Naive thymus-derived CD4-positive, alpha-beta T cell (primary cell): Measurements from ENCODE around the gene IBA57. TPM values are rescaled to one million over a fixed set of nuclear protein-coding genes. Genes with fewer than 3 reads are reported as not detected.
"Not testable (repeated sequence)": the region's sequence is repeated elsewhere in the genome, so short reads cannot be mapped to it uniquely, and the experiment has no call there.

Experiments used
- ATAC-seq: fragments of 150-1000 bp; cut with Tn5 transposase; 2 replicates; pipeline ENCODE4 v1.10.0; 2021; ENCODE audit warnings: mild to moderate bottlenecking, moderate library complexity
- CTCF ChIA-PET: fragments of 350-600 bp; sonication (Branson Sonifier 250); formaldehyde crosslinking; loops from one replicate; lab custom pipeline; 2021; ENCODE audit warnings: antibody characterized with exemption; lab: Charles Lee
- POLR2A ChIA-PET: fragments of 350-600 bp; sonication (Branson Sonifier 250); formaldehyde crosslinking; loops from one replicate; lab custom pipeline; 2021; ENCODE audit warnings: antibody characterized with exemption, inconsistent platforms; lab: Charles Lee
- DNase-seq, 9 donors: peaks; one replicate each; pipeline versions ENCODE4 v3.0.0 to v3.0.0-alpha.2; 2020 to 2022; ENCODE audit warnings: mixed read lengths in 1 of 9
- H3K27ac ChIP-seq: one replicate; pipeline ENCODE4 v1.7.0; 2013; ENCODE audit warnings: mild to moderate bottlenecking, low read depth, low read length, moderate library complexity
- H3K27me3 ChIP-seq, 2 donors: one replicate each; pipeline ENCODE4 v1.7.0; 2013; ENCODE audit warnings: low read length in 2 of 2, mild to moderate bottlenecking in 2 of 2, moderate library complexity in 2 of 2; ENCODE audit not compliant: control insufficient read depth in 2 of 2, insufficient read depth in 2 of 2
- H3K36me3 ChIP-seq, 3 experiments: 1 replicate in 2 of 3; 2 replicates in 1 of 3; pipeline ENCODE4 v1.7.0; 2013; ENCODE audit warnings: low read length in 3 of 3, mild to moderate bottlenecking in 3 of 3, moderate library complexity in 1 of 3; ENCODE audit not compliant: insufficient read depth in 3 of 3, control insufficient read depth in 2 of 3
- H3K4me1 ChIP-seq, 2 donors: one replicate each; pipeline ENCODE4 v1.7.0; 2013; ENCODE audit warnings: low read length in 2 of 2, mild to moderate bottlenecking in 2 of 2, moderate library complexity in 1 of 2; ENCODE audit not compliant: control insufficient read depth in 2 of 2, insufficient read depth in 2 of 2
- H3K4me3 ChIP-seq: 2 replicates; pipeline ENCODE4 v1.7.0; 2013; ENCODE audit warnings: mild to moderate bottlenecking, low read length
- H3K9me3 ChIP-seq, 3 experiments: 1 replicate in 2 of 3; 2 replicates in 1 of 3; pipeline ENCODE4 v1.7.0; 2013; ENCODE audit warnings: low read length in 3 of 3; ENCODE audit not compliant: control insufficient read depth in 2 of 3
- H3K27ac Mint-ChIP-seq, 9 donors: one replicate each; pipeline ENCODE4 v1.8.0; 2020 to 2022; ENCODE audit warnings: mixed read lengths in 9 of 9, mild to moderate bottlenecking in 8 of 9, moderate library complexity in 5 of 9, inconsistent platforms in 2 of 9
- H3K27me3 Mint-ChIP-seq, 5 donors: one replicate each; pipeline ENCODE4 v1.8.0; 2021 to 2022; ENCODE audit warnings: mixed read lengths in 5 of 5, mild to moderate bottlenecking in 1 of 5
- H3K36me3 Mint-ChIP-seq, 5 donors: one replicate each; pipeline ENCODE4 v1.8.0; 2020 to 2022; ENCODE audit warnings: mixed read lengths in 5 of 5, mild to moderate bottlenecking in 3 of 5, inconsistent platforms in 1 of 5
- H3K4me1 Mint-ChIP-seq, 7 donors: one replicate each; pipeline ENCODE4 v1.8.0; 2020 to 2022; ENCODE audit warnings: mixed read lengths in 7 of 7, mild to moderate bottlenecking in 3 of 7, inconsistent platforms in 1 of 7
- H3K4me3 Mint-ChIP-seq, 10 donors: one replicate each; pipeline ENCODE4 v1.8.0; 2020 to 2022; ENCODE audit warnings: mild to moderate bottlenecking in 10 of 10, mixed read lengths in 10 of 10, moderate library complexity in 6 of 10, inconsistent platforms in 2 of 10
- H3K9me3 Mint-ChIP-seq, 11 donors: one replicate each; pipeline ENCODE4 v1.8.0; 2020 to 2022; ENCODE audit warnings: mixed read lengths in 11 of 11, mild to moderate bottlenecking in 4 of 11, inconsistent platforms in 1 of 11, moderate library complexity in 1 of 11
- intact Hi-C, 2 donors: fragments of 100-400 bp; cut with micrococcal nuclease; formaldehyde crosslinking; loops; one replicate each; pipeline ENCODE4 v1.15.1; 2023
- polyA plus RNA-seq, 2 donors: library from polyadenylated mRNA; unstranded; fragments of 300-500 nt; fragmentation: Illumina TruSeq; gene quantifications; one replicate each; pipeline ENCODE4 v1.2.3, GENCODE V29; 2021
- total RNA-seq, 6 experiments: library from RNA in 5 of 6; stranded (reverse) in 5 of 6; gene quantifications; 1 replicate in 5 of 6; 2 replicates in 1 of 6; pipeline ENCODE4 v1.2.3 and lab custom pipeline; 2021 to 2026

Gene IBA57
- total and polyA plus RNA-seq, 7 experiments from 2014 or later, result 5.4 to 17.1 (median 10.2) TPM

GRCh38 chr1:228180959-228181644 is 15.5 kb downstream of the IBA57 start:
- H3K36me3 ChIP-seq, result peaks cover 0 to 10% (median 0%) of the 10 kb centered on the region in 3 experiments
- CTCF ChIA-PET, result interaction anchor here (0.7 kb wide), 1 partner anchor 55 kb away, joined by 6 read pairs; no protein-coding TSS in a partner anchor
- no peaks in the 10 kb centered on the region for H3K9me3 ChIP-seq
- ATAC-seq, result no peak
- no peak overlapping the region for H3K4me3 Mint-ChIP-seq
- POLR2A ChIA-PET, result interaction anchor here (0.9 kb wide), 1 partner anchor 14 kb away, joined by 4 read pairs; no protein-coding TSS in a partner anchor
- peaks cover 0 to 17% (median 8%) of the 10 kb centered on the region in 7 donors for H3K4me1 Mint-ChIP-seq
- peaks cover 0 to 9% (median 0%) of the 10 kb centered on the region in 5 donors for H3K36me3 Mint-ChIP-seq
- no peaks in the 10 kb centered on the region for H3K27me3 ChIP-seq
- H3K27ac Mint-ChIP-seq, result peak overlapping the region in 1 of 9 donors; percentile 19
- no peaks in the 10 kb centered on the region for H3K9me3 Mint-ChIP-seq
- no peak for DNase-seq
- intact Hi-C loops, result loop anchor here in 1 of 2 donors (1.0 kb wide), 1 partner anchor 50 kb away; no protein-coding TSS in a partner anchor
- no peaks in the 10 kb centered on the region for H3K27me3 Mint-ChIP-seq
- peaks cover 0 to 10% of the 10 kb centered on the region in 2 donors for H3K4me1 ChIP-seq
- H3K27ac ChIP-seq, result no peak overlapping the region
- no peak overlapping the region for H3K4me3 ChIP-seq

- ChIA-PET CTCF (interaction anchor here (1.3 kb wide), 1 partner anchor 51 kb away, joined by 3 read pairs; no protein-coding TSS in a partner anchor), POLR2A (interaction anchor here (0.9 kb wide), 1 partner anchor 15 kb away, joined by 4 read pairs; no protein-coding TSS in a partner anchor)
- Histone ChIP-seq H3K36me3 (peaks cover 0 to 5% (median 0%) of the 10 kb centered on the region in 3 experiments), H3K4me1 (peaks cover 0 to 16% of the 10 kb centered on the region in 2 donors), H3K27ac (no peak overlapping the region), H3K9me3 (no peaks in the 10 kb centered on the region), H3K27me3 (no peaks in the 10 kb centered on the region), H3K4me3 (no peak overlapping the region)
- Mint-ChIP-seq H3K36me3 (peaks cover 0 to 9% (median 0%) of the 10 kb centered on the region in 5 donors), H3K4me1 (peaks cover 0 to 17% (median 8%) of the 10 kb centered on the region in 7 donors), H3K27ac (no peak overlapping the region), H3K4me3 (no peak overlapping the region), H3K27me3 (no peaks in the 10 kb centered on the region), H3K9me3 (no peaks in the 10 kb centered on the region)
- DNase-seq (no peak), ATAC-seq (no peak)
- intact Hi-C loops, result no loop called here
Measured at GRCh38 chr1:228181645-228182034, 16.0 kb downstream of the IBA57 start.

GRCh38 chr1:228182296-228183030 is 16.9 kb downstream of the IBA57 start:
- H3K4me3 Mint-ChIP-seq, result no peak overlapping the region
- Histone ChIP-seq H3K36me3 (no peaks in the 10 kb centered on the region), H3K4me1 (peaks cover 0 to 18% of the 10 kb centered on the region in 2 donors), H3K27ac (no peak overlapping the region), H3K27me3 (no peaks in the 10 kb centered on the region), H3K9me3 (no peaks in the 10 kb centered on the region), H3K4me3 (no peak overlapping the region)
- intact Hi-C loops, result no loop called here
- ChIA-PET POLR2A (no interaction called here), CTCF (interaction anchor here (0.6 to 1.3 kb wide), 2 partner anchors 52 to 66 kb away, joined by 3 read pairs; no protein-coding TSS in a partner anchor)
- H3K9me3 Mint-ChIP-seq, result no peaks in the 10 kb centered on the region
- no peaks in the 10 kb centered on the region for H3K27me3 Mint-ChIP-seq
- H3K27ac Mint-ChIP-seq, result no peak overlapping the region
- DNase-seq, result no peak
- no peak for ATAC-seq
- peaks cover 0 to 17% (median 8%) of the 10 kb centered on the region in 7 donors for H3K4me1 Mint-ChIP-seq
- peaks cover 0 to 9% (median 0%) of the 10 kb centered on the region in 5 donors for H3K36me3 Mint-ChIP-seq

- H3K9me3 Mint-ChIP-seq, result no peaks in the 10 kb centered on the region
- H3K4me3 ChIP-seq, result no peak overlapping the region
- no peak for ATAC-seq
- peaks cover 0 to 5% (median 0%) of the 10 kb centered on the region in 5 donors for H3K36me3 Mint-ChIP-seq
- ChIA-PET POLR2A (interaction anchor here (0.6 kb wide), 1 partner anchor 1154 kb away, joined by 3 read pairs; no protein-coding TSS in a partner anchor), CTCF (no interaction called here)
- no peak for DNase-seq
- H3K4me1 ChIP-seq, result peaks cover 0 to 18% of the 10 kb centered on the region in 2 donors
- H3K27me3 ChIP-seq, result no peaks in the 10 kb centered on the region
- H3K4me3 Mint-ChIP-seq, result no peak overlapping the region
- H3K27me3 Mint-ChIP-seq, result peaks cover 0 to 2% (median 0%) of the 10 kb centered on the region in 5 donors
- H3K36me3 ChIP-seq, result no peaks in the 10 kb centered on the region
- H3K9me3 ChIP-seq, result no peaks in the 10 kb centered on the region
- peak overlapping the region in 1 of 9 donors; percentile 46 for H3K27ac Mint-ChIP-seq
- H3K27ac ChIP-seq, result no peak overlapping the region
- intact Hi-C loops, result no loop called here
- H3K4me1 Mint-ChIP-seq, result peaks cover 3 to 11% (median 7%) of the 10 kb centered on the region in 7 donors
Measured at GRCh38 chr1:228184152-228184551, 18.5 kb downstream of the IBA57 start.

- Mint-ChIP-seq H3K4me1 (peaks cover 5 to 11% (median 7%) of the 10 kb centered on the region in 7 donors), H3K4me3 (no peak overlapping the region), H3K27ac (peak overlapping the region in 6 of 9 donors; percentile 14 to 68 (median 42)), H3K36me3 (peaks cover 0 to 5% (median 0%) of the 10 kb centered on the region in 5 donors), H3K9me3 (no peaks in the 10 kb centered on the region), H3K27me3 (peaks cover 0 to 2% (median 0%) of the 10 kb centered on the region in 5 donors)
- ATAC-seq (peak; percentile 81), DNase-seq (no peak)
- ChIA-PET POLR2A (interaction anchor here (0.7 kb wide), 1 partner anchor 10 kb away, joined by 3 read pairs; no protein-coding TSS in a partner anchor), CTCF (no interaction called here)
- H3K36me3 ChIP-seq, result no peaks in the 10 kb centered on the region
- H3K27ac ChIP-seq, result no peak overlapping the region
- no peaks in the 10 kb centered on the region for H3K27me3 ChIP-seq
- H3K9me3 ChIP-seq, result no peaks in the 10 kb centered on the region
- H3K4me3 ChIP-seq, result no peak overlapping the region
- peaks cover 0 to 18% of the 10 kb centered on the region in 2 donors for H3K4me1 ChIP-seq
- intact Hi-C loops, result no loop called here
Measured at GRCh38 chr1:228185641-228185965, 20.0 kb downstream of the IBA57 start.

GRCh38 chr1:228188249-228188648 is 22.6 kb downstream of the IBA57 start:
- peaks cover 5 to 11% (median 7%) of the 10 kb centered on the region in 7 donors for H3K4me1 Mint-ChIP-seq
- CTCF ChIA-PET, result interaction anchor here (0.5 kb wide), 1 partner anchor 1304 kb away, joined by 3 read pairs; no protein-coding TSS in a partner anchor
- H3K27me3 ChIP-seq, H3K9me3 Mint-ChIP-seq, H3K4me3 ChIP-seq, ATAC-seq, H3K4me3 Mint-ChIP-seq, H3K27ac ChIP-seq, H3K36me3 Mint-ChIP-seq, POLR2A ChIA-PET, H3K36me3 ChIP-seq, DNase-seq, H3K27me3 Mint-ChIP-seq, H3K27ac Mint-ChIP-seq, H3K9me3 ChIP-seq, intact Hi-C loops: not testable (repeated sequence)
- peaks cover 0 to 18% of the 10 kb centered on the region in 2 donors for H3K4me1 ChIP-seq
